Measurements from ENCODE around the gene RNF40.

The RNF40 gene

DNA sequence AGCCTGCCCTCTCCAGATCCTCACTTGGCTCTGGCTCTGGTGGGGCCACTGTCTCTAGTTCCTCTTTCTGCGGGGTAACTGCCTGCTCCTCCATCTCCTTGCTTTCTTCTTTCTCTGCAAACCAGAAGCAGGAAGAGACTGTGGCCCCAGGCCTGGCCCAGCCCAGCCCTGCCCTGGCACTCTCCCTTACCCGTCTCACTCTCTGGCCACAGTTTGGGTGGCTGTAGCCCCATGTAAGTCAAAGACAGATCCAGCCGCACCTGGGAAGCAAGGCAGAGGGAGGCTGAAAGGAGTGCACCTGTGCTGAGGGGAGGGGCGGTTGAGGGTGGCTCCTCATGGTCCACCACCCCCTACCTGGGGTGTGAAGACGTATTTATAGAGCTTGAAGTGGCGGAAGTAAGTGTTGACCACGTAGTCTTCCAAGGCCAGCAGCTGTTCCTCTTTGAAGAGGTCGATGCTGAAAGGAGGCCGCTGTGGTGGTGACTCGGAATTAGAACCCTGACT lies 3.1 kb upstream of the RNF40 start:
- no peak for TF ChIP-seq CEBPB (IDR thresholded peaks at IDR 0.05)
- no peak for TF ChIP-seq ZBTB7A (IDR thresholded peaks at IDR 0.05; ENCODE audit: low read depth)
- no peak for TF ChIP-seq YY1 (IDR thresholded peaks at IDR 0.05; ENCODE audit: low read depth)
- no peak for TF ChIP-seq TAF1 (IDR thresholded peaks at IDR 0.05; ENCODE audit: low read depth)
- no peak for TF ChIP-seq TCF12 (IDR thresholded peaks at IDR 0.05; ENCODE audit: low read depth)
- no peak for TF ChIP-seq TEAD4 (IDR thresholded peaks at IDR 0.05)
- TF ChIP-seq, protein P1, sequence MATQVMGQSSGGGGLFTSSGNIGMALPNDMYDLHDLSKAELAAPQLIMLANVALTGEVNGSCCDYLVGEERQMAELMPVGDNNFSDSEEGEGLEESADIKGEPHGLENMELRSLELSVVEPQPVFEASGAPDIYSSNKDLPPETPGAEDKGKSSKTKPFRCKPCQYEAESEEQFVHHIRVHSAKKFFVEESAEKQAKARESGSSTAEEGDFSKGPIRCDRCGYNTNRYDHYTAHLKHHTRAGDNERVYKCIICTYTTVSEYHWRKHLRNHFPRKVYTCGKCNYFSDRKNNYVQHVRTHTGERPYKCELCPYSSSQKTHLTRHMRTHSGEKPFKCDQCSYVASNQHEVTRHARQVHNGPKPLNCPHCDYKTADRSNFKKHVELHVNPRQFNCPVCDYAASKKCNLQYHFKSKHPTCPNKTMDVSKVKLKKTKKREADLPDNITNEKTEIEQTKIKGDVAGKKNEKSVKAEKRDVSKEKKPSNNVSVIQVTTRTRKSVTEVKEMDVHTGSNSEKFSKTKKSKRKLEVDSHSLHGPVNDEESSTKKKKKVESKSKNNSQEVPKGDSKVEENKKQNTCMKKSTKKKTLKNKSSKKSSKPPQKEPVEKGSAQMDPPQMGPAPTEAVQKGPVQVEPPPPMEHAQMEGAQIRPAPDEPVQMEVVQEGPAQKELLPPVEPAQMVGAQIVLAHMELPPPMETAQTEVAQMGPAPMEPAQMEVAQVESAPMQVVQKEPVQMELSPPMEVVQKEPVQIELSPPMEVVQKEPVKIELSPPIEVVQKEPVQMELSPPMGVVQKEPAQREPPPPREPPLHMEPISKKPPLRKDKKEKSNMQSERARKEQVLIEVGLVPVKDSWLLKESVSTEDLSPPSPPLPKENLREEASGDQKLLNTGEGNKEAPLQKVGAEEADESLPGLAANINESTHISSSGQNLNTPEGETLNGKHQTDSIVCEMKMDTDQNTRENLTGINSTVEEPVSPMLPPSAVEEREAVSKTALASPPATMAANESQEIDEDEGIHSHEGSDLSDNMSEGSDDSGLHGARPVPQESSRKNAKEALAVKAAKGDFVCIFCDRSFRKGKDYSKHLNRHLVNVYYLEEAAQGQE (IDR thresholded peaks at IDR 0.05; ENCODE audit: low read depth), result no peak
- no peak for TF ChIP-seq CREB1 (IDR thresholded peaks at IDR 0.05; ENCODE audit: low read depth)
- no peak for TF ChIP-seq NFIC (IDR thresholded peaks at IDR 0.05)
- TF ChIP-seq RAD21 (IDR thresholded peaks at IDR 0.05; ENCODE audit: low read depth), result no peak
- TF ChIP-seq EGR1 (IDR thresholded peaks at IDR 0.05), result no peak
- TF ChIP-seq, protein P2, sequence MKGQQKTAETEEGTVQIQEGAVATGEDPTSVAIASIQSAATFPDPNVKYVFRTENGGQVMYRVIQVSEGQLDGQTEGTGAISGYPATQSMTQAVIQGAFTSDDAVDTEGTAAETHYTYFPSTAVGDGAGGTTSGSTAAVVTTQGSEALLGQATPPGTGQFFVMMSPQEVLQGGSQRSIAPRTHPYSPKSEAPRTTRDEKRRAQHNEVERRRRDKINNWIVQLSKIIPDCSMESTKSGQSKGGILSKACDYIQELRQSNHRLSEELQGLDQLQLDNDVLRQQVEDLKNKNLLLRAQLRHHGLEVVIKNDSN (IDR thresholded peaks at IDR 0.05), result no peak
- TF ChIP-seq, protein P3, sequence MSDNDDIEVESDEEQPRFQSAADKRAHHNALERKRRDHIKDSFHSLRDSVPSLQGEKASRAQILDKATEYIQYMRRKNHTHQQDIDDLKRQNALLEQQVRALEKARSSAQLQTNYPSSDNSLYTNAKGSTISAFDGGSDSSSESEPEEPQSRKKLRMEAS (IDR thresholded peaks at IDR 0.05), result no peak
- no peak for TF ChIP-seq FOXM1 (IDR thresholded peaks at IDR 0.05; ENCODE audit: borderline replicate concordance, low read depth)
- TF ChIP-seq EP300 (IDR thresholded peaks at IDR 0.05; ENCODE audit: borderline replicate concordance), result no peak

DNA sequence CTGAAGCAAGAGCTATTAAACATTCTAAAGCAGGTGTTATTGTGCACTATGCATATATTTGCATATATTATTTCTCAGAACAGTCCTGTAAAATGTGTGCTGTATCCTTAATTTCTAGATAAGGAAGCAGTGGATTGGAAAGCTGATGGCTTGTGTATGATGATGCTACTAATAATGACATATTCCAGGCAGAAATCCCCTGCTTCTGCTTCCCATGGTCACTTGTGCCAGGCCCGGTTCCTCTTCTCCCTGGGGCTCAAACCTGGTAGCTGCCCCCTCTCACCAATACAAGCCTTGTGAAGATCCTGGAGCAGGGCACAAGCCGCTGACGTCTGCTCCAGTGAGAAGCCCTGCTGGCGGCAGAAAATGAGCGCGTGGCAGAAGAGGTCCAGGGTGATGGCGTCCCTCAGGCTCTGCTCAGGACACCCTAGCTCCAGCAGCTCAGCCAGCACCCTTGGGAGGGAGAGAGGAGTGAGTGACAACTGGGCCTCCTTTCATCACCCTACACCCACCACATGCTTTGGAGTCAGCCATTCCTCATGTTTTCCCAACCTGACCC lies 2.0 kb upstream of the RNF40 start:
- TF ChIP-seq TCF12 (IDR thresholded peaks at IDR 0.05; ENCODE audit: low read depth) (no peak), CREB1 (IDR thresholded peaks at IDR 0.05; ENCODE audit: low read depth) (no peak), EGR1 (IDR thresholded peaks at IDR 0.05) (no peak)
- TF ChIP-seq, protein P3 (IDR thresholded peaks at IDR 0.05), result no peak

DNA sequence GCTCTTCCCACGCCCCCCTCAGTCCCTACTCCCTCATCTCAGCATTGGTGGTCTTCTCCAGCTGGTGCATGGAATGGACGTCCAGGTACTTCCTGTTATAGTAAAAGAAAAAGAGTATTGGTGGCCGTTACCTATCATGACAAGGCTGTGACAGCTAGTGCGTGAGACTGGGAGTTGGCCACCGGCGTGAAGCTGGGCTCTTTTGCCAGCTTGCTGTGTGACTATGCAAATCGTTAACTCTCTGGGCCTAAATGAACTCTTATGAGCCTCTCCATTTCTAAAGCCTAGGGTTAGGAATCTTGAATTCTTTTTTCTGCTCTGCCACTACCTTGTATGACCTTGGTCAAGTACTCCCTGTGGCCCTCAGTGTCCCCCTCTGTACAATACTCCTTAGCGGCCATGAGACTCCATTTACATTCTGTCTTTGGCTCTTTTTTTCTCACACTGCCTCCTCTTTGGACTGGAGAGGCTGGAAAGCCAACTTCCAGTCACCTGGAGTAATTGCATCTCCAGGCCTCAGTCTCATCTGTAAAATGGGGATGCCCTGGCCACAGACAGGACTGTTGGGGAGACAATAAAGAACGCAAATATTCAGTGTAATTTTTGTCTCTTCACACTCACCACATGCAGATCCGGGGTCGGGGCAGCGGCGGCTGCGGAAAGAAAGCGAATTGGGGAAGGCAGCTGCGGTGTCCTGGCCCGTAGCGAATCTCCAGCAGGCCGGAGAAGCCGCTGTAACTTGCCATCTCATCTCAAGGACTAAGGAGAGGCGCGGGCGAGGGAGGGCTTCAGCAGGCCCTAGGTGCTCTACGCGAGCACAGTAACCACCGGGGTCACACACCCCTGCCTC lies 1.3 kb upstream of the RNF40 start:
- TF ChIP-seq EP300 (IDR thresholded peaks at IDR 0.05; ENCODE audit: borderline replicate concordance) (0 out of 2 replicates have a peak, but pooled peaks have one; percentile 4), TAF1 (IDR thresholded peaks at IDR 0.05; ENCODE audit: low read depth) (no peak)

DNA sequence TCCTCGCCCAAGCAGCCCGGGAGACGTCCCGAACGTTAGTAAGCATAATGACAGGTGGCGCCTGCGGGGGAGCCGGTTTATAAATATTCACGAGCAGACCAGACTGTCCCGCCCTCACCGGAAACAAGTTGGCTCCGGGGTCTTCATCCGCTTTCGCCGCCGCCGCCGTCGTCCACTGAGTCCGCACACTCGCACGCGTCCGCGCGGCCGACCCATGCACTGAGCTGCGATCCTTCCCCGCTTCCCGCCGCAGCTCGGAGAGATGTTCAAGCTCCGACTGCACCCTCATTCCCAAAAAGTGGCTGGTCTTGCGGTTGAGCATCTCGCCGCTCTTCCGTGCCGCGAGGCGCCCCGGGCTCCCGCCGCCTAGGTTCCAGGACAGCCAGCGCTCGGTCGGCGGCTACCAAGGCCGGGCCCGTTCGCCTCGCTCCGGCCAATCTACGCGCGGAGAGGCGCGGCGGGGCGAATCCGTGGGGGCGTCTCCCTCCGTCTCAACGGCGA lies 645 bp upstream of the RNF40 start:
- TF ChIP-seq, protein P3 (IDR thresholded peaks at IDR 0.05), result peak; percentile 62
- TF ChIP-seq, protein P1 (IDR thresholded peaks at IDR 0.05; ENCODE audit: low read depth), result no peak

DNA sequence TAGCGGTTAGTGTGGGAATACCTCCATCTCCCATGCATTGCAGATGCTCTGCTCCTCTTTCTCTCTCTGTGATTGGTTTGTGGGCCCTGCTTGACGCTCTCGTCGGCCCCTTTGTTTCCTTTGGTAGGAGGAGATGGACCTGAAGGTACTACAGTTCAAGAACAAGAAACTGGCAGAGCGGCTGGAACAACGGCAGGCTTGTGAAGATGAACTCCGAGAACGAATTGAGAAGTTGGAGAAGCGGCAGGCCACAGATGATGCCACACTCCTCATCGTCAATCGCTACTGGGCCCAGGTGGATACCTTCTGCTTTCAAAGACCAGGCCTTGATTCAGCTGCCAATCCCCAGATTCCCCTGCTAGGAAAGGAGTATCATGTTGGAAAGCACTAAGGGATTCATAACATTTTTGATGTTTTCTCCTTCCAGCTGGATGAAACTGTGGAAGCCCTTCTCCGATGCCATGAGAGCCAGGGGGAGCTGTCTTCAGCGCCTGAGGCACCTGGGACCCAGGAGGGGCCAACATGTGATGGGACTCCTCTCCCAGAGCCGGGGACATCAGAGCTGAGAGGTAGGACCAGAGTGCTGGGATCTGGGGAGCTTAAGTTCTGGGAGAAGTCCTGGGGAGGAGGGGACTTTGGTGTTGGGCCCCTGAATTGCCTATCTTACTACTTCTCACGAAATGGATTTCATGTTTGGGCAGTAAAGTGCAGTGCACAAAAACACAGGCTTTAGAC lies 1.0 kb downstream of the RNF40 start:
- TF ChIP-seq CREB1 (IDR thresholded peaks at IDR 0.05; ENCODE audit: low read depth) (no peak), FOXM1 (IDR thresholded peaks at IDR 0.05; ENCODE audit: borderline replicate concordance, low read depth) (no peak), NFIC (IDR thresholded peaks at IDR 0.05) (no peak), ZBTB7A (IDR thresholded peaks at IDR 0.05; ENCODE audit: low read depth) (no peak), TAF1 (IDR thresholded peaks at IDR 0.05; ENCODE audit: low read depth) (no peak), EP300 (IDR thresholded peaks at IDR 0.05; ENCODE audit: borderline replicate concordance) (no peak), RAD21 (IDR thresholded peaks at IDR 0.05; ENCODE audit: low read depth) (no peak), EGR1 (IDR thresholded peaks at IDR 0.05) (no peak), TCF12 (IDR thresholded peaks at IDR 0.05; ENCODE audit: low read depth) (no peak), TEAD4 (IDR thresholded peaks at IDR 0.05) (no peak)
- TF ChIP-seq, protein P1 (IDR thresholded peaks at IDR 0.05; ENCODE audit: low read depth), result no peak
- TF ChIP-seq, protein P2 (IDR thresholded peaks at IDR 0.05), result no peak
- TF ChIP-seq, protein P3 (IDR thresholded peaks at IDR 0.05), result no peak
